HepG2 (cell line): ENCODE measurements around the gene PCSK6. TPM values are rescaled to one million over a fixed set of nuclear protein-coding genes. Genes with fewer than 3 reads are reported as not detected.

Source experiments
- ATAC-seq: fragments of 200-7000 bp; cut with Tn5 transposase; 3 replicates; pipeline ENCODE4 v1.9.1; 2020; ENCODE audit warnings: mild to moderate bottlenecking, moderate library complexity
- BruUV-seq: library from RNA; stranded (reverse); fragments of 400-500 nt; replicated peaks from 2 replicates; lab custom pipeline; 2021; lab: Mats Ljungman, UMichigan
- CTCF ChIA-PET: fragments of 300-600 bp; formaldehyde crosslinking; extraction: SDS; loops from one replicate; lab custom pipeline; 2021; ENCODE audit warnings: low total read pairs, inconsistent platforms, low intra/inter-chr PET ratio; lab: Yijun Ruan, JAX
- POLR2A ChIA-PET: fragments of 350-600 bp; sonication (Branson Sonifier 250); formaldehyde crosslinking; loops from one replicate; lab custom pipeline; 2020; ENCODE audit warnings: antibody characterized with exemption, inconsistent platforms; lab: Yijun Ruan, JAX
- DNase-seq: peaks from one replicate; pipeline ENCODE4 v3.0.0-alpha.2; 2015; ENCODE audit warnings: low spot score
- FAIRE-seq: peaks from 3 replicates; lab custom pipeline; 2011; peaks lifted over from hg19 to GRCh38; lab: Jason Lieb, UNC
- H2AFZ ChIP-seq: one replicate; pipeline ENCODE4 v1.6.1; 2011; ENCODE audit warnings: low read length, inconsistent platforms
- H3K27ac ChIP-seq: fragments of 300-600 bp; 3 replicates; pipeline ENCODE4 v1.8.0; 2011; ENCODE audit warnings: mixed run types, mild to moderate bottlenecking, mixed read lengths, low read length, inconsistent platforms; ENCODE audit not compliant: insufficient read depth; ENCODE audit errors: extremely low read length
- H3K27me3 ChIP-seq, 2 experiments: fragments of 200-600 bp in 1 of 2; 2 replicates in 1 of 2; 3 replicates in 1 of 2; pipeline versions ENCODE4 v1.6.0 to v1.8.0; 2011; ENCODE audit warnings: low read length in 2 of 2, mild to moderate bottlenecking in 2 of 2, moderate library complexity in 2 of 2, inconsistent platforms in 1 of 2; ENCODE audit not compliant: insufficient read depth in 2 of 2, control insufficient read depth in 1 of 2
- H3K36me3 ChIP-seq, 2 experiments: fragments of 200-600 bp in 1 of 2; replicated peaks in 1 of 2; 2 replicates in 1 of 2; 3 replicates in 1 of 2; pipeline versions ENCODE4 v1.5.1 to v1.8.0; 2011; ENCODE audit warnings: low read length in 2 of 2, inconsistent platforms in 1 of 2; ENCODE audit not compliant: insufficient read depth in 2 of 2, control insufficient read depth in 1 of 2
- H3K4me1 ChIP-seq: 2 replicates; pipeline ENCODE4 v1.5.1; 2012; ENCODE audit warnings: low read length, inconsistent platforms; ENCODE audit not compliant: insufficient read depth
- H3K4me2 ChIP-seq: 2 replicates; pipeline ENCODE4 v1.6.0; 2011; ENCODE audit warnings: low read depth, low read length, inconsistent platforms
- H3K4me3 ChIP-seq, 3 experiments: fragments of 200-600 bp in 1 of 3; sonication (generic), shearing (Covaris generic) in 1 of 3; replicated peaks in 1 of 3; 2 replicates each; pipeline ENCODE4 v1.5.1; 2011 to 2016; ENCODE audit warnings: low read length in 3 of 3, inconsistent platforms in 2 of 3, low read depth in 2 of 3, mild to moderate bottlenecking in 2 of 3, control low read depth in 1 of 3, mixed read lengths in 1 of 3; ENCODE audit not compliant: insufficient read depth in 1 of 3
- H3K79me2 ChIP-seq: one replicate; pipeline ENCODE4 v1.6.1; 2011; ENCODE audit warnings: low read length, inconsistent platforms; ENCODE audit not compliant: insufficient read depth
- H3K9ac ChIP-seq: 2 replicates; pipeline ENCODE4 v1.6.0; 2011; ENCODE audit warnings: mild to moderate bottlenecking, low read depth, low read length, inconsistent platforms; ENCODE audit not compliant: insufficient read depth
- H3K9me3 ChIP-seq: 2 replicates; pipeline ENCODE4 v1.5.1; 2012; ENCODE audit warnings: mild to moderate bottlenecking, low read length
- H4K20me1 ChIP-seq: 2 replicates; pipeline ENCODE4 v1.6.0; 2011; ENCODE audit warnings: inconsistent platforms, mild to moderate bottlenecking, low read length, moderate library complexity; ENCODE audit not compliant: insufficient read depth
- ETV6 ChIP-seq: sonication (generic); formaldehyde crosslinking; conservative IDR thresholded peaks from 2 replicates; pipeline ENCODE4 v1.4.0; 2020; ENCODE audit warnings: missing genetic modification reagents
- FOSL1 ChIP-seq: sonication (generic); formaldehyde crosslinking; IDR thresholded peaks from 2 replicates; pipeline ENCODE4 v1.9.0; 2021; ENCODE audit warnings: missing genetic modification reagents, borderline replicate concordance
- GZF1 ChIP-seq: sonication (generic); formaldehyde crosslinking; IDR thresholded peaks from 2 replicates; pipeline ENCODE4 v1.5.1; 2020; ENCODE audit warnings: mild to moderate bottlenecking, missing genetic modification reagents
- MBNL3 ChIP-seq: fragments of 250-450 bp; sonication (Bioruptor Pico); conservative IDR thresholded peaks from 2 replicates; pipeline ENCODE4 v1.8.0; 2022; ENCODE audit warnings: mild to moderate bottlenecking, inconsistent platforms
- ZBTB33 ChIP-seq: sonication (generic); formaldehyde crosslinking; IDR thresholded peaks from 2 replicates; pipeline ENCODE4 v1.4.0; 2020; ENCODE audit warnings: missing genetic modification reagents
- ZNF44 ChIP-seq: sonication (generic); formaldehyde crosslinking; IDR thresholded peaks from 2 replicates; pipeline ENCODE4 v1.5.1; 2020; ENCODE audit warnings: mild to moderate bottlenecking, missing genetic modification reagents
- ZNF720 ChIP-seq: sonication (generic); formaldehyde crosslinking; IDR thresholded peaks from 2 replicates; pipeline ENCODE4 v1.4.0; 2020; ENCODE audit warnings: missing genetic modification reagents
- WGBS: methylation state at CpG from one replicate; pipeline ENCODE4 v1.1.6; 2017; ENCODE audit warnings: low lambda C conversion rate; 5-methylcytosine and 5-hydroxymethylcytosine counted together
- in situ Hi-C: cut with HindIII; loops from 2 replicates; pipeline ENCODE4 v1.10.0; 2017; ENCODE audit warnings: low pct_unique_long_range_greater_than_20kb; ENCODE audit not compliant: extremely low pct_ligation_motif_present
- intact Hi-C: fragments of 100-400 bp; cut with micrococcal nuclease; formaldehyde crosslinking; loops from one replicate; pipeline ENCODE4 v1.10.0; 2022; ENCODE audit not compliant: unreplicated experiment
- polyA plus RNA-seq, 8 experiments: library from polyadenylated mRNA; depleted of rRNA in 3 of 8; stranded (reverse) in 7 of 8; unstranded in 1 of 8; fragments of >200 nt; fragmentation: Illumina TruSeq in 4 of 8; extraction: Trizol in 4 of 8; gene quantifications; 2 replicates each; pipeline versions ENCODE4 v1.2.1 to v1.2.3, GENCODE V29; 2011 to 2016; ENCODE audit warnings: low read depth in 4 of 8, missing spikeins in 1 of 8, mixed read lengths in 1 of 8; ENCODE audit not compliant: insufficient read depth in 1 of 8
- total RNA-seq, 5 experiments: library from RNA; depleted of rRNA; stranded (reverse); fragments of >200 nt; fragmentation: Illumina TruSeq; extraction: Trizol; gene quantifications; 2 replicates each; pipeline ENCODE4 v1.2.3, GENCODE V29; 2016; ENCODE audit warnings: low read depth in 1 of 5
- TF ChIP-seq, protein P1 (sequence below): sonication (generic); formaldehyde crosslinking; conservative IDR thresholded peaks from 2 replicates; pipeline ENCODE4 v1.4.0; 2020; ENCODE audit warnings: missing genetic modification reagents

The PCSK6 gene
- total and polyA plus RNA-seq, 2 of the 13 experiments (the other 11 are each of a cell fraction or from before 2014, with no cell fraction given), result 56.5 to 155 TPM

DNA sequence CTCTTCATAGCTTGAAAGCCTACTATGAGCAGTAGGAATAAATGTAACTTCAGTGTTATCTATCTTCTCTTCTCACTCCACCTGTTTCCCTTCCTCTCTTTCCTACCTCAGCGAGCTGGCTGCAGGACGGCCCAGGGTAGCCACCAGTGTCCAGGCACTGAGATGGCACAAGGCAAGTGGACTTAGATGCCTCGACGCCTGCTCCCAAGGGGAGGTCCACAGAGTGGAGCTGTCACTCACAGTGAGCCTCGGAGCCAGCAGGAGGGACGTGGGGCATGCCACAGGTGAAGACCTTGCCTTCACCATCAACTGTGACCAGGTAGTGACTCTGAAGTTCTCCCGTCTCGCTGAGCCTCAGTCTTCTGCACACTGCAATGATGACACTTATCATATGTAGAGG, 88.2 kb downstream of the PCSK6 start:
- Histone ChIP-seq H3K27me3 (no peaks in the 10 kb centered on the region), H3K4me2 (no peak overlapping the region), H3K4me1 (no peaks in the 10 kb centered on the region), H3K36me3 (peaks cover 29 to 49% of the 10 kb centered on the region in 2 experiments), H3K27ac (no peak overlapping the region), H2AFZ (no peak overlapping the region), H3K9me3 (no peaks in the 10 kb centered on the region), H3K79me2 (no peaks in the 10 kb centered on the region), H3K9ac (no peak overlapping the region), H4K20me1 (no peaks in the 10 kb centered on the region; the same call in 1 of the 2 replicates), H3K4me3 (no peak overlapping the region)
- FAIRE-seq, result no peak
- 87% methylated on average over 6 of the region's 8 CpGs for WGBS
- ChIA-PET CTCF (no interaction called here), POLR2A (no interaction called here)
- in situ Hi-C loops, result no loop called here
- TF ChIP-seq GZF1 (CRISPR knock-in tag) (no peak), MBNL3 (no peak), FOSL1 (CRISPR knock-in tag) (no peak), ETV6 (CRISPR knock-in tag) (no peak), ZNF720 (CRISPR knock-in tag) (no peak), ZBTB33 (no peak), ZNF44 (CRISPR knock-in tag) (no peak)
- TF ChIP-seq, protein P1, sequence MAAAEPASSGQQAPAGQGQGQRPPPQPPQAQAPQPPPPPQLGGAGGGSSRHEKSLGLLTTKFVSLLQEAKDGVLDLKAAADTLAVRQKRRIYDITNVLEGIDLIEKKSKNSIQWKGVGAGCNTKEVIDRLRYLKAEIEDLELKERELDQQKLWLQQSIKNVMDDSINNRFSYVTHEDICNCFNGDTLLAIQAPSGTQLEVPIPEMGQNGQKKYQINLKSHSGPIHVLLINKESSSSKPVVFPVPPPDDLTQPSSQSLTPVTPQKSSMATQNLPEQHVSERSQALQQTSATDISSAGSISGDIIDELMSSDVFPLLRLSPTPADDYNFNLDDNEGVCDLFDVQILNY (CRISPR knock-in tag), result no peak
- ATAC-seq, result no peak
- BruUV-seq, result no TSS peak
- intact Hi-C loops, result no loop called here
- no peak for DNase-seq
